GM12892 (cell line): ENCODE data around the gene DCST1.

Experiments used
- POLR2A ChIP-seq: IDR thresholded peaks from 2 replicates; pipeline ENCODE4 v1.6.1; 2011; ENCODE audit warnings: low read depth, low read length, control low read depth
- POLR2AphosphoS5 ChIP-seq: IDR thresholded peaks from 2 replicates; pipeline ENCODE4 v1.6.1; 2011; ENCODE audit warnings: low read depth, low read length, control low read depth

DNA sequence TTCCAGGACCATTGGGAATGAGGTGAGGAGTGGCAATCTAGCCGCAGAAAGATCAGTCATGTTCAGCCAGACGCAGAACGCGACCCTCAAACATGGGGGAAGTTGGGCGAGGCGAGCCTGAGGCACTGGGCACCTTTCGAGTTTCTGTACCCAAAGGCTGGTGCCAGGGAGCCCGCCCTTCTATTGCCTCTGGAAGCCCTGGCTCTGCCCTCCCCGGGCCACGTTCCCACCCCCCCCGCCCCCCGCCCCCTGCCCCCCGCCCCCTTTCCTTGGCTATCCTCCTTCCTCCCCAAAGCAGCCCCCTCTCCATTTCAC, 33.3 kb upstream of the DCST1 start:
- TF ChIP-seq POLR2AphosphoS5 (no peak), POLR2A (no peak)
